KG1 (cell line): ENCODE data around the gene NAA60.
"Not testable (repeated sequence)": the region's sequence is repeated elsewhere in the genome, so short reads cannot be mapped to it uniquely, and the experiment has no call there.

Source experiments
- DNase-seq: peaks from one replicate; lab custom pipeline; 2025; lab: John Stamatoyannopoulos, UW

Gene NAA60

DNA sequence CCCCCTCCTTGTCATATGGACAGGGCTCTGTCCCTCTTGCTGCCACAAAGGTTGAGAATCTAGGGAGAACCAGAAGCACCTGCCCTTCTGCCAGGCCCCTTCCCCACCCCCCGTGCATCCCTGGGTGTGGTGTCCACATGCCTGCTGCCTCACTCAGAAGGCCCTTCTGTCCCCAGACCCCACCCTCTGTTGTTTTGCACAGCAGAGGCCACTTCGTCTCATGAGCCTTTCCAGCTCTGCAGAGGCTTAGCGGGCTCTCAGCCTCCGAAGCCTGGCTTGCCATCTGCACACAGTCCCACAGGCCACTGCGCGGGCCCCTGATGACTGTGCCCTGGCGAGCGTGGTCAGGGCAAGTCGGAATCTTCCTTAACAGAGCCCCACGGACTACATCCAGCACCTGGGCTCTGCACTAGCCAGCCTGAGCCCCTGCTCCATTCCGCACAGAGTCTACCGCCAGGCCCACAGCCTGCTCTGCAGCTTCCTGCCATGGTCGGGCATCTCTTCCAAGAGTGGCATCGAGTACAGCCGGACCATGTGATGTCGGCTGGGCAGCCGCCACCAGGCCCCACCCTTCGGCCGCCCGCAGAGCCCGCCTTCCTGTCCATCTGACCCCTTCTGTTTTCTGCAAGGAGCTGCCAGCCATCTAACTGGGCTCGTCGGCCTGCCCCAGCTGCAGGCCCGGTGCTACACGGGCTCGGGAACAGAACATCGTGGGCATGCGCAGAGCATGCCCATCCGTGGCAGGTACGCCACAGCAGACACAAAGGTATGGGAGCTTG lies 41.0 kb downstream of the NAA60 start:
- no peak for DNase-seq

DNA sequence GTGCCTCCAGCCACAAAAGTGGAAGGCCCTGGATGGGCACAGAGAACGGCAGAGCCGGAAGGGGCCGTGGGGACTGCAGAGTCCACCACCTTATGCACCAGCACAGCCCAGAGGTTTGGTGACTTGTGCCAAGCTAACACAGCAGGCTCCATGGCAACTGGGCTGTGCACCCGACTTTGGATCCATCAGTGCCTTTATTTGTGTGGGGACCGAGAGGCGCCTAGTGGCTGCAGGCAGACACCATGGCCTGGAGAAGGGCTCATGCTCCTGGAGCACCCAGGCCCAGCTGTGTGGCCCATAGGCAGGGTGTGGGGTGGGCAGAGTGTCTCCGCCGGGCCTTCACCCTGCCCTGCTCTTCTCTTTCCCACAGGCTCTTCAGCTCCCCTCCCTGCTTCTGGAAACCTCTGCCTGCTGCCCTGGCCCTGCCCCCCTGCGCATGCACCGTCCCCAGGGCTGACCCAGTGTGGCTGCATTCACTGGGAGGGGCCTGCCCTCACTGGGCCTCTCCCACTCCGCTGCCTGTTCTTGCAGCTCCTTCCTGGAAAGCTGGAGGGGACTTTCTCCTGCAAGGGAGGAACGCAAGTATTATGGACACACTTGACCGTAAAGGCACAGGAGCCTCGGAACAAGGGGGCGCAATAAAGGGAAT lies 41.7 kb downstream of the NAA60 start:
- DNase-seq = no peak

DNA sequence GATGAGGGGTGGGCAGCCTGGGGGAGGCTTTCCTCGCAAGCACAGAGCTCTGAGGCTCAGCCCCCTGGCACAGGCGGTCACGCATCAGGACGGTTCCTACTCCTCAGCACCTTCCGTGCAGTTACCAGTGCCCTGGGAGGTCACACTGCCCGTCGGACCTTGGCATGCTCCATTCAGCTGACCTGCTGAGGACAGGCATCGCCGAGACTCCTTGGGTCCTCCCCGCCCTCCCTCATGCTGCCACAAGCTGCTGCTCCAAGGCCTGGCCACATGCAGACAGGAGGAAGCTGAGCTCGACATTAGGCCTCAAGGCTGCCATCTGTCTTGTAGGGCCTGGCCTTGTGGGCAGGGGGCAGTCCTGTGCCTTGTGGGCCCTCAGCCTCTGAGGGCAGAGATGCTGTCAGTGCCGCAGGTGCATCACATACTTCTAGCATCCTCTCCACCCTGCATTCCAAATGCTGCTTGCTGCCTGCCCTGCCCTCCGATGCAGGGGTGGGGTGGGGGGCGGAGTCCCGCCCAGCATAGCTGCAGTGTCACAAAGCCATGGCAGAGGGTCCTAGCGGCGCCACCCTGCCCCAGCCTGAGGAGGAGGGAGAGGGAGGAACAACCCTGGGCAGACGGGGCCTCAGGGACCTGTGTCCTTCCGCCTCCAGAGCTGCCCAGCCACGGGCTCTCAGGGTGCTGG lies 42.5 kb downstream of the NAA60 start:
- DNase-seq = no peak

DNA sequence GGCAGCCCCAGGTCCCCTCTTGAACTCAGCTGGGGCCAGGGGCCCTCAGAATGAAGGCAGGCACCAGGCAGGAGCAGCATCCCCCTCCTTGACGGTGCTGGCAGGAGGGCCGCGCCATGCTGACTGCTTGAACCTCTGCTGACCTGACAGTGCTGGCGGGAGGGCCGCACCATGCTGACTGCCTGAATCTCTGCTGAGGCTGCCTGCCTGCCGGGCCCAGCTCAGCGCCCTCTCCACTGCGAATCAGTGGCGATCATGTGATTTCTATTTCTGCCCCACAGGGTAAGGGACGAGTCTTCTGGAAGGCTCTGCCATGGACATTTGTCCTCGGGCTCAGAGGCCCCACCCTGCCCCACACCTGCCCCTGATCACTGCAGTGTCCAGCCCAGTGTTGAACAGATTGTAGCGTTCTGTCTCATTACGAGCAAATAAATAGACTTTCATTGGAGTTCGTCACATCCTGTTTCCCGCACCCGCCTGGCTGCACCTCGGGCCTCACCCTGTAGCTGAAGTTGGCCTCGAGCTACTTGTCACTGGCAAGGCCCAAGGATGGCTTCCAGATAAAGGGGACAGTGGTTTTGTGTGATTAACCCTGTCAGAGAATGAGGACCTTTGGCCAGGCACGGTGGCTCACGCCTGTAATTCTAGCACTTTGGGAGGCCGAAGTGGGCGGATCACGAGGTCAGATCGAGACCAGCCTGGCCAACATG lies 43.2 kb downstream of the NAA60 start:
- DNase-seq = no peak

DNA sequence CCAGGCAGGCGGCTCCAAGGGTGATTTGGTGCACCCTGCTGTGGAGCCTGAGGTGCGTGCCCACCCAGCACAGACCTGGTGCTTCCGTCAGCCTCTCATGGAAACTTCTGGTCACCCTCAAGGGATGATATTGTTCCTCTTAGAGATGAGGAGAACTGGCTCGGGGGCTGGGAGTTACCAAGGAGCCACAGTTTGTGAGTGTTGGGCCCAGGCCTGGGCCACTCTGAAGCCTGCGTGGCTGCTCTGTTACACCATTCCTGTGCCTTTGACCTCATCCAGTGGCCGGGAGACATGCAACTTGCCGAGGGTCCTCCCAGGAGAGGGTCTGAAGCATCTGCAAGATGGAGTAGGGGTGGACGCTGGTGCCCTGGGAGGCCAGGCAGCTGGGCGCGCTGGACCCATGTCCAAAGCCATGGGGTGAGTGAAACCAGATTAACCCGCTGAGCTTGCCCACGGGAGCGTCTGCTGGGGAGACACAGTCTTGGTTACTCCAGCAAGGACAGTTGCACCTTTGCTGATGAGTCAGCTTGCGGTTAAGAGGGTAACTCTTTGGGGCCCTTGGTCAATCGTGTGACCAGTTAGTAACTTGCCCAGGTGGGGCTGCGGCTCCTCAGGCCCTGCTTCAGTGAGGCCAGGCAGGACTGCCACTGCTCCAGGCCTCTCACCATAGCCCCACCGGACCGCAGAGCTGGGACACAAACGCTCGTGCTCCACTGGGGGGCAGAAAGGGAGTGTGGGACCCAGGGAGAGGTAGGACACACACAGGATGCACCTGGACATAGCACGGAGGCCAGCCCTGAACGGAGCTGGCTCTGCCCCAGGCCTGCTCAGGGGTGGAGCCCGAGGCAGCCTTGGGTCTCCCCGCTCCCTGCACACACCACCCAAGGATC lies 44.3 kb downstream of the NAA60 start:
- no peak for DNase-seq

DNA sequence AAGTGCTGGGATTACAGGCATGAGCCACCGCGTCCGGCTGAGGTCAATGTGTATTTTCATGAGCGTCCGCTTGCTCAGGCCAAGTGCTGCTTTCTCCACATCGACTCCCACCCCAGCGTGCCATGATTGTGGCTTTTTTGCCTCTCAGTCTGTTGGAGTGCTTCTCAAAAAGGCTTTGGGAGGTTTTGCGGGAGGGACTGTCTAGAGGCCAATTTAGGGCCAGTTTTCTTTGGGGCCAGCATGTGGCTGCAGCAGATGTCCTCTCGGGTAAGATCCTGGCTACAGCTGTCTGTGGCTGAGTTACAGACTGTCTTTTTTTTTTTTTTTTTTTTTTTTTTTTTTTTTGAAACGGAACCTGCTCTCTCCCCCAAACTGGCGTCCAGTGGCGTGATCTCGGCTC lies 45.3 kb downstream of the NAA60 start:
- DNase-seq = no peak

DNA sequence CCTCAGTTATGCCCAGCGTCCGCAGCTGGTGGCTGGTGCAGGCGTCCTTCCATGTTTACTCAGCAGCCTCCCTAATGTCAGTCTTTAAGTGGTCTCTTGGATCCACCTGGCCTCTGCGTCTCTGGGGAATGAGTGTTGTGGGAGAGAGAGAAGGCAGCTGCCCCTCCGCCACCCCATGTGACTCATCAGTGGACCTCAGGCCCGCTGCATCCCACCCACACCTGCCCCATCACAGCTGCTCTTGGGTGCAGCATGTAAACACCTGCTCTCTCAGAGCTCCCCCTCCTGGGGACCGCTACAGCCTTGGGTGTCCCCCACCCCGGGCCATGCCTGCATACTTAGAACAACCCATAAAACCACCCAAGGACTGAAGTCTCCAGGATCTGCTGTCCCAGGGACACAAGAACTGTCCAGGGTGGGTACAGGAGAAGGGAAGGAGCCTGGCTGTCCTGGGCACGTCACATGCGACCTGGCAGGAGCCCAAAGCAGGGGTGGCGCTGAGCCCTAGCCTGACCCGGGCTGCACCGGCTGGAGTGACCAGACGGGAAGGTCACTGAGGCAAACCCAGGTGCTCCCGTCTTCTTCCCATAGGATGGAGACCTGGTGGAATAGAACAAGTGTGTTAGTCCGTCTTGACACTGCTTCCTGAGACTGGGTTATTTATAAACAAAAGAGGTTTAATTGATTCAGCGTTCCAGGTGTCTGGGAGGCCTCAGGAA lies 47.6 kb downstream of the NAA60 start:
- DNase-seq = no peak

DNA sequence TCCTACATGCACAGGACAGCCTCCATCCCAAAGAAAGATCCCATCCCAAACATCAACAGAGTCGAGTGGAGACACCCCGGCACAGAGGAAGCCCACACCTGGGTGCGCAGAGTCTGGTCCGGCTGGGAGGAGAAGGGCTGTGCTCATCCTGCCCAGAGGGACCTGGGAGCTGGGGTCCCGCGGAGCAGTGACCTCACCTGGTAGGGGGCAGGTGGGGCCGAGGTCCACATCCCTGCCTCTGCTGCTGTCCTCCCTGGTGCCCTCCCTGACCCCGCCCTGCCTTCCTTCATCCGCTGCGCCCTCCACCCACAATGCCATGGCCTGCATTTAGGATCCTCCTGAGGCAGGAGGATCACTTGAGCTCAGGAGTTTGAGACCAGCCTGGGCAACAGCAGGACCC lies 48.9 kb downstream of the NAA60 start:
- no peak for DNase-seq

DNA sequence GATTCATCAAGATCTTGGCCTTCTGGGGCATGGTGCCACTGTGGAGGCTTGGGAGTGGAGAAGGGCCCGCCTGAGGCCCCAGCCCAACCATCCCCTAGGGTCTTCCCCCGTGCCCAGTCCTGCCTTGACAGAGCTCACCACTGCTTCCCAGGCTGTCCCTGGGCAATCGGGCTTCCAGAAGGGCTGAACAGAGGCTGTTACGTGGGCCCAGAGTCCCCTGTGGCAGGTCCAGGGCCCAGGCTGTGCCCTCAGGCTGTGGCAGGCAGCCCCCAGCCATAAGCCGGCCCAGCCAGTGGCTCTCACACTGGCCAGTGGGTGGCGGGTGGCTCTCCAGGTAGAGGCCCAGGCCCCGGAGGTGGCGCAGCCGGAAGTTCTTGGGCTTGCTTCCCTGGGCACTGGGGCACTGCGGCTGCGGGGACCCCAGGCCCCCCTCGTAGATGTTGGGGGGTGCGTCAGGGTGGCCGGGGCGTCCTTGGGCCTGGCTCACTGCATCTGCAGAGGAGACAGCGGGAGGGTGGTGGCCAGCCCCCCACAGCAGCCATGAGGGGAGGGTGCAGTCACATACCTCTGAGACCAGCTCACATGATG lies 51.0 kb downstream of the NAA60 start:
- no peak for DNase-seq

DNA sequence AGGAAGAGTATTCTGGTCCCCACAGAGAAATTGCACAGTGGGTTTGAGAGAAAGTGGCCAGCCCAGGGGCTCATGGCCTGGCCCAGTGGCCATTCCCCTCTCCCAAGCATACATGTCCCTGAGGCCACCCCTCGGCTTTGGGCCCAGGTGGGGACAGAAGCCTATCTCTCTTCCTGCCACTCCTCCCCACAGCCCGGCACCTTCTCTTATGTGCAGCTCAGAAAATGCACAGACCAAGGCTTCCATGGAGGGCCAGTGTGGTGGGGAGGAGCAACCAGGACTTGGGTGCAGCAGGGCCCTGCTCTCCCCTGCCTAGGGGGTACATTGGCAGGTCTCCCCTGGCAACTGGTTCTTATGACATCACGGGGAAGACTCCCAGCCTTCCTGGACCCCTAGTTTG lies 51.7 kb downstream of the NAA60 start, which contains the start of gene C16orf90:
Gene C16orf90, minus strand, starts transcription at position 314 of the 400 bp plus-strand sequence. Its CDS starts 68 bp downstream, at position 246.
- no peak for DNase-seq

DNA sequence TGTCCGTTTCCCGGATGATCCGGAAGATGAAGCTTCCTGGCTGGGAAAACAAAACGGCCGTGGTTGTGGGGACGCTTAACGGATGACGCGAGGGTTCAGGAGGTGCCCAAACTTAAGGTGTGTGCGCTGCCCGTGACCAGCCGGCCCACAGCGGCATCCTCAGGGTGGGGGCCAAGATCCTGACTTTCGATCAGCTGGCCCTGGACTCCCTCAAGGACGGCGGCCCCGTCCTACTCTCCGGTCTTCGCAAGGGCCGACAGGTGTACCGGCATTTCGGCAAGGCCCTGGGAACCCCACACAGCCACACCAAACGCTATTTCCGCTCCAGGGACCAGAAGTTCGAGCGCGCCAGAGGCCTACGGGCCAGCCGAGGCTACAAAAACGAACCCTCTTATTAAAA lies 52.9 kb downstream of the NAA60 start:
- no peak for DNase-seq

DNA sequence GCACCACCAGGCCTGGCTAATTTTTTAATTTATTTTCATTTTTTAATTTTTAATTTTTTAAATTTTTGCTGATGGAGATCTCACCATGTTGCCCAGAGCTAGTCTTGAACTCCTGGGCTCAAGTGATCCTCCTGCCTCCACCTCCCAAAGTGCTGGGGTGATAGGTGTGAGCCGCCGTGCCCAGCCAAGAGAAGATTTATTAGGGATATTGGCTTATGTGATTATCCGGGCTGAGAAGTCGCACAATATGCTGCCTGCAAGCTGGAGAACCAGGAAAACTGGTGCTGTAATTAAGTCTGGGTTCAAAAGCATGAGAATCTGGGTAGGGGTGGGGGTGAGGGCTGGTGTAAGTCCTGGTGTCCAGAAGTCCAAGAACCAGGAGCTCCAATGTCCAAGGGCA lies 54.3 kb downstream of the NAA60 start:
- DNase-seq = no peak

DNA sequence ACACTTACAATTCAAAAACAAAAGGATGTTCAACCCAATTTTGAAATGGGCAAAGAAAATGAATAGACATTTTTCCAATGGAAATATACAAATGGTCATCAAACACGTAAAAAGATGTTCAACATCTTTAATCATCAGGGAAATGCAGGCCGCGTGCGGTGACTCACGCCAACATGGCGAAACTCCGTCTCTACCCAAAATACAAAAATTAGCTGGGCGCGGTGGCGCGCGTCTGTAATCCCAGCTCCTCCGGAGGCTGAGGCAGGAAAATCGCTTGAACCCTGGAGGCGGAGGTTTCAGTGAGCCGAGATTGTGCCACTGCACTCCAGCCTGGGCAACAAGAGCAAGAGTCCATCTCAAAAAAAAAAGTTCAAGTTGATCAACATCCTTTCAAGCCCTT lies 55.5 kb downstream of the NAA60 start:
- no peak for DNase-seq

DNA sequence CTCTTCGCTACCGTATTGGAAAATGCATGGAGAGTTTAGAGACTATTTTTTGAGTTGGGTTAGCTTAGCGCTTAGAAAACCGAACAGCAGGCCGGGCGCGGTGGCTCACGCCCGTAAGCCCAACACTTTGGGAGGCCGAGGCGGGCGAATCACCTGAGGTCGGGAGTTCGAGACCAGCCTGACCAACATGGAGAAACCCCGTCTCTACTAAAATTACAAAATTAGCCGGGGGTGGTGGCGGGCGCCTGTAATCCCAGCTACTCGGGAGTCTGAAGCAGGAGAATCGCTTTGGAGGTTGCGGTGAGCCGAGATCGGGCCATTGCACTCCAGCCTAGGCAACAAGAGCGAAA lies 57.9 kb downstream of the NAA60 start:
- not testable (repeated sequence) for DNase-seq

DNA sequence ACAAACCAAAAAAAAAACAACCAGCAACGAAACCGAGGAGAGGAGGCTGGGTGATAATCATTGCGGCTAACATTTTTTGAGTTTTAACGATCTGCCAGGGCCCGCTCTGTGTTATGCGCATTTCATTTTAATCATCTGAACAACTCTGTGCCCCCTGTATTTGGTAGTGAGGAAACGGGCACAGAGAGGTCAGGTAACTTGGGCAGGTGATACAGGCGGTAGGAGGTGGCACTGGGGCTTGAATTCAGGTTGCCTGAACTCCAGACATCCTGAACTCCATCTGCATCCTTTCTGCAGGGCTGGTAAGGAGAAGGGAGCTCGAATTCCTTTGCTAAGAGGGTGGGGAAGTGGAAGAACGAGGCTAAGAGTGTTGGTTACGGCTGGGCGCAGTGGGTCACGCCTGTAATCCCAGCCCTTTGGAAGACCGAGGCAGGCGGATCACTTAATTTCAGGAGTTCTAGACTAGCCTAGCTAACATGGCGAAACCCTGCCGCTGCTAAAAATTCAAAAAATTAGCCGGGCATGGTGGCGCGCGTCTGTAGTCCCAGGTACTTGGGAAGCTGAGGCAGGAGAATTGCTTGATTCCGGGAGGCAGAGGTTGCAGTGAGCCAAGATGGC lies 58.4 kb downstream of the NAA60 start:
- DNase-seq = no peak

DNA sequence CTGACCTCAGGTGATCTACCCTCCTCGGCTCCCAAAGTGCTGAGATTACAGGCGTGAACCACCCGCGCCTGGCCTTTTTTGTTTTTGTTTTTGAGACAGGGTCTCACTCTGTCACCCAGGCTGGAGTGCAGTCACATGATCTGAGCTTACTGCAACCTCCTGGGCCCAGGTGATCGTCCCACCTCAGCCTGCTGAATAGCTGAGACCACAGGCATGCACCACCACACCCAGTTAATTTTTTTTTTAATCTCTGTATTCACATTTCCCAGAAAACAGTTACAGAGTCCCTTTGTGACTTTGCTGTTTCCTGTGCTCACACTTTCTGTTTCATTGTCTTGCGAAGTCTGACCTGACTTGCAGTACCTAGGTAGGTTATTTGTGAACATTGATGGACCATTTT lies 60.0 kb downstream of the NAA60 start:
- DNase-seq = no peak

DNA sequence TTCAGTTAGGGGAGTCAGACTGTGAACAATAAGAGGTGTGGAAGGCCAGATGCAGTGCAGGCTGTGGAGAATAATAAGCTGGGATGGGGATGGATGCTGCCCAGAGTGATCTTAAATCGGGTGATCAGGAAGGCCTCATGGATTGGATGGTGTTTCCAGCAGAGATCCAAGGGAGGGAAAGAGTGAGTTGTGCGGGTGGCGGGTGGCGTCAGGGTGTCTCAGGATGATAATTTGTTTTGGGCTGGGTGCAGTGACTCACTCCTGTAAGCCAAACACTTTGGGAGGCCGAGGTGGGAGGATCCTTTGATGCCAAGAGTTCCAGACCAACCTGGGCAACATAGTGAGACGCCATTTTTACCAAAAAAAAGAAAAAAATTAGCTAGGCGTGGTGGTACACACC lies 65.3 kb downstream of the NAA60 start:
- DNase-seq = no peak

DNA sequence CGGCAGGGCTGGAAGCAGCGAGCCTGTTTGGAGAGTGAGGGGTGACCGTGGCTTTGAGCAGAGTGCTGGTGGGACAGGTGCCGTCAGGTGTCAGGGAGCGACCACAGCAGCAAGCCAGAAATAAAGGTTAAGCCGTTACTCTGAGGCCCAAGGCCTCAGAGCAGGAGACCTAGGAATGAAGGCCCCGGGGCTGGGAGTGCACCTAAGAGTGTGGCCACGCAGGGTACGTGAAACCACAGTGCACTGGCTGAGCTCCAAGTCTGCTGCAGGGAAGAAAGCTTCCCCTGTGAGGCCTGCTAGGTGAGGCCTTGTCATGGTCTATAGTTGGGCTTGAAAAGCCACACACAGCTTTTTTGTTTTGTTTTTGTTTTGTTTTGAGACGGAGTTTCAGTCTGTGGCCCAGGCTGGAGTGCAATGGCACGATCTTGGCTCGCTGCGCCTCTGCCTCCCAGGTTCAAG lies 66.0 kb downstream of the NAA60 start:
- no peak for DNase-seq

DNA sequence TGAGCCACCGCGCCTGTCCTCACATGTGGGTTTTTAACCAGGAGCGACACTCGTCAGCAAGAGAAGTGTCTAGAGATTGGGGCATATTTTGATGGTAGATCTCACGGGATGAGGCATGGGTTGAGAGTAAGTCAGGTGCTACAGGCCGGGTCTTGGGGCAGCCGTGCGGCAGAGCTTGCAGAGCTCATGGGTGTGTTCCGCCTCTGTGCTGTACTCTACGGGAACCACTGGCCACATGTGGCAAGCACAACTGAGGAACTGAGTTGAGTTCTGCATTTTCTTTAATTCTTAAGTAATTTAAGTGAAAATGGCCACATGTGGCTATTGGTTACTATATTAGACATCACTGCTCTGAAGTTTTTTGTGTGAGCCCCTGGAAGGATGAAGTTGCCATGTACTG lies 66.9 kb downstream of the NAA60 start:
- no peak for DNase-seq
